Jurkat, Clone E6-1 (cell line): Measurements from ENCODE around the gene MRPL43.

Experiments used
- DNase-seq: peaks from one replicate; pipeline ENCODE4 v3.0.0-alpha.2; 2011; ENCODE audit warnings: low read depth, low spot score
- H3K4me3 ChIP-seq: 2 replicates; pipeline ENCODE4 v1.5.1; 2011; ENCODE audit warnings: mild to moderate bottlenecking, low read length, control low read depth, moderate library complexity

The MRPL43 gene

GRCh38 chr10:101021692-101022251 is 34.5 kb upstream of the MRPL43 start:
- H3K4me3 ChIP-seq: no peak overlapping the region
- DNase-seq: no peak

- no peak for DNase-seq
These were observed 33.9 kb upstream of the MRPL43 start for GRCh38 chr10:101021239-101021638.

DNA sequence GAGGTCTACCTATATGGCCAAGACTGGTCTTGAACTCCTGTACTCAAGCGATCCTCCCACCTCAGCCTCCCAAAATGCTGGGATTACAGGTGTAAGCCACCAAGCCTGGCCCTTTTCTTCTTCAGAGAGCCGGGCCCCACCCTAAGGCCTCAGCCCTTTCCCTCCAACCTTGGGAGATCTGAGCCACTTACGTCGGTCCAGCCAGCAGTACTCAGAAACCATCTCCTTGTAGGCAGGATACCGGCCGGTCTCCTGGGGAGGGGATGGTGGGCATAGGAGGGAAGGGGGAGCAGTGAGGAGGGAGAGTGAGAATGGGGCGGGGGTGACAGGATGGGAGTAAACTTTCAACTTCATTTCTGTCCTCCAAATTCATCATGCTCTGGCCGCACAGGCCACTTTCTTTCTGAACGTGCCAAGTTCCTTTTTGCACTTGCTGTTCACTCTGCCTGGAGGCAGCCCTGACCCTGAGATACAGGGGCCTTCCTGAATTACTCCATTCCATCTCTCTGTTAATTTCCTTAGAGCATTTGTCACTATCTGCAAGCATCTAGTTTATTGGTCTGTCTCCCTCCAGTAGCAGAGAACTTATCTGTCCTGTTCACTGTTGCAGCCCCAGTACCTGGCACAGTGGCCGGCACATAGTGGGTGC is 33.3 kb upstream of the MRPL43 start:
- no peak for DNase-seq
- no peak overlapping the region for H3K4me3 ChIP-seq

More at GRCh38 chr10:101021239-101021638, 33.9 kb upstream of the MRPL43 start:
- H3K4me3 ChIP-seq: no peak overlapping the region

GRCh38 chr10:101019440-101019703 is 32.1 kb upstream of the MRPL43 start:
- no peak overlapping the region for H3K4me3 ChIP-seq
- DNase-seq: no peak

DNA sequence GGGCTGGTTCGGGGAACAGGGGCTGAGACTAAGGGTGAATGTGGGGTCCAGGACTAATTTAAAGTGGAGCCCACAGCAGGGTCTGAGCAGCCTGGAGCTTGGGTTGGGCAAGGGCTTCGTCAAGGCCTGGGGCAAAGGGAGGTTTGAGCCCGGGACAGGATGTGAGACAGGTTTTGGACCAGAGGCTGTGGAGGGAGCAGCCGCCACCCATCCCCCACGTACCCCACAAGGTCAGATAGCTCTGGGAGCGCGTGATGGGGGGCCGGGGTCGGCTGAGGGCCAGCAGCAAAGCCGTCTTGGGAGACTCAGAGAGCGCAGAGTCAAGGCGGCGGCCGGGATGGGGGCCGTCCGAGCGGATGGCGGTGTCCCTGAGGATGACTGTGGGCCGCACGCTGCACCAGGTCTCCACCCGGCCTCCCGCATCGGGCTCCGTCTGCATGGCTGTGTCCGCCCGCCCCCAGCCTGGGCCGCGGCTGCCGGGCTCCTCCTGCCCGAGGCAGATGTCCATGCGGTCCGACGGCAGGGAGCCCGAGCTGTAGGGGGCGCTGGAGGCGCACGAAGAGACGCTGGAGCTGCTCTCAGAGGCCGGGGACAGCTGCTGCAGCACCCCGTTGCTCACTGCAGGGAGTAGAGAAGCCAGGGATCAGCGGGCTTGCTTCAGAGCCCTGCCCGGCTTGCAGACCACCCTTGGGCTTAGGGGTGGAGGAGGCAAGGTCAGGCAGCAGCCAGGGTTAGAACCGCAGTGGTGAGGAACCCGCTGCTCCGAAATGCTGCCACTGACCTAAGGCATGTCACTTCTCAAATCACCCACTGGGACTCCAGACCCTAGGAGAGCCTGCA is 31.5 kb upstream of the MRPL43 start:
- DNase-seq: no peak
- no peak overlapping the region for H3K4me3 ChIP-seq

DNA sequence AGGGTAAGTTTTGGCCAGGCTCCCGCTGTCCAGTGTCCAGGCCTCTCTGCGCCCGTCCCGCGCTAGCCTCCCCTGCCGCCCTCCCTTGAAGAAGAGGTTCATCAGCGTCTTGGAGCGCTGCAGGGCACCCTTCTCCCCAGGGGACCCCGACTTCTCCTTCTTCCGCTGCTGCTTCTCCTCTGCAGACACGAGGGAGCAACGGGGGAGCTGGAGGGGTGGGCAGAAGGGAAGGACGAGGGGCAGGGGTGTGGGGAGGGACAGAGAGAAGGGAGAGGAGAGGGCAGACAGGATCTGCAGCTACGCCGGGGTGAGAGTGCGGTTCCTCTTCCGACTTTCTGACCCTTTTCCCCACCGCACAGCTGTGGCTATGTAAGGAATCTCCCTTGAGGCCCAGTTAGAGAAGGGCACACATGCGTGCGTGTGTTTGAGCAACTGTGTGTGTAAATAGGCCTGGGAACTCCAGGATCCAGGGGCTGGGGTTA is 30.9 kb upstream of the MRPL43 start:
- DNase-seq: no peak
- H3K4me3 ChIP-seq: no peak overlapping the region

GRCh38 chr10:101016814-101017213 is 29.5 kb upstream of the MRPL43 start:
- no peak overlapping the region for H3K4me3 ChIP-seq
- DNase-seq: no peak

GRCh38 chr10:101015582-101015973 is 28.3 kb upstream of the MRPL43 start:
- DNase-seq: no peak
- no peak overlapping the region for H3K4me3 ChIP-seq

DNA sequence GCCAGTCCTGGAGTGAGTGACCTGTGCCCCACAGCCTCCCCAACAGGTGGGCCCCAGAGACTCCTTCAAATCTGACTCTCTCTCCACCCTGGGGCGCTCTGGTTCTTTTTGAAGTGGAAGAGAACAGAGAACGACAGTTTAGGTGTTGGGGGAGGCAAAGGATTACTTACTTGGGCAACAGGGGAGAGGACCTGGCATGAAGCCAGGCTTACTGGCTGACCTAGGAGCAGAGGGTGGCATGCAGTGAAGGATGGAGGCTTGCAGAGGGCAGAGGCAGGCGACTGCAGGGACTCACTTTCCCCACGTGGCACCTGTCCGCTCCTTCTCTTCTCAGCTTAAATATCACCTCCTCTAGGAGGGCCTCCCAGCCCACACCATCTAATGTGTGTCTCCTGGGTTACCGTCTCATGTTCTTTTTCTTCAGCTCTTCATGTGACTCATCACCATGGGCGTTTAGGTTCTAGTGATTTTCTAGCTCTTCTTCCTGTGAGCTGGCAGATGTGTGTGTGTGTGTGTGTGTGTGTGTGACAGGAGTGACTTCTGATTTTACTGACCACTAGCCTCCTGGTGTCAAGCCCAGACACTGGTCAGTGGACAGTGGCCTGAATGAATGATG is 27.8 kb upstream of the MRPL43 start:
- no peak overlapping the region for H3K4me3 ChIP-seq
- DNase-seq: no peak

GRCh38 chr10:101014230-101014884 is 27.1 kb upstream of the MRPL43 start:
- peak; percentile 23 for DNase-seq
- no peak overlapping the region for H3K4me3 ChIP-seq

DNA sequence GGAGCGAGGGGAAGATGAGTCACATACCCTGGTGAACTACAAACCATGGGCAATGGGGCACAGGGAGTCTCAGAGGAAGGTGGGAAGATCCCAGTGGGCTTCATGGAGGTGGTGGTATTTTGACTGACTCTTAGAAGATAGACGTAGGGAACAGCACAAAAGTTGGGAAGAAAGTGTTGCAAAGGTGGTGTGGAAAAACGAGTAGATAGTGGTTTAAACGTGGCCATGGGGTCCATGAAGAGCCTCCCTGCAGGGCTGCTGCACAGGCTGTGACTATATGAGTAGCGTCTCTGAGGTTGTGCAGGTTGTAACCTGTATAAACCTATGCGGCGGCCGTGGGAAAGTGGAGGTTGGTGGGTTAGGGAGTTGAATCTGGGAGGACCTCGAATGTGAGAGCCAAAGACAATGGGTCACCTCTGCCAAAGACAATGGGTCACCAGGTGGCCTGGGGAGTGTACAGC is 26.1 kb upstream of the MRPL43 start:
- no peak overlapping the region for H3K4me3 ChIP-seq
- no peak for DNase-seq

- peak; percentile 67 for DNase-seq
- H3K4me3 ChIP-seq: no peak overlapping the region
These were observed 25.4 kb upstream of the MRPL43 start for GRCh38 chr10:101012525-101013364.

DNA sequence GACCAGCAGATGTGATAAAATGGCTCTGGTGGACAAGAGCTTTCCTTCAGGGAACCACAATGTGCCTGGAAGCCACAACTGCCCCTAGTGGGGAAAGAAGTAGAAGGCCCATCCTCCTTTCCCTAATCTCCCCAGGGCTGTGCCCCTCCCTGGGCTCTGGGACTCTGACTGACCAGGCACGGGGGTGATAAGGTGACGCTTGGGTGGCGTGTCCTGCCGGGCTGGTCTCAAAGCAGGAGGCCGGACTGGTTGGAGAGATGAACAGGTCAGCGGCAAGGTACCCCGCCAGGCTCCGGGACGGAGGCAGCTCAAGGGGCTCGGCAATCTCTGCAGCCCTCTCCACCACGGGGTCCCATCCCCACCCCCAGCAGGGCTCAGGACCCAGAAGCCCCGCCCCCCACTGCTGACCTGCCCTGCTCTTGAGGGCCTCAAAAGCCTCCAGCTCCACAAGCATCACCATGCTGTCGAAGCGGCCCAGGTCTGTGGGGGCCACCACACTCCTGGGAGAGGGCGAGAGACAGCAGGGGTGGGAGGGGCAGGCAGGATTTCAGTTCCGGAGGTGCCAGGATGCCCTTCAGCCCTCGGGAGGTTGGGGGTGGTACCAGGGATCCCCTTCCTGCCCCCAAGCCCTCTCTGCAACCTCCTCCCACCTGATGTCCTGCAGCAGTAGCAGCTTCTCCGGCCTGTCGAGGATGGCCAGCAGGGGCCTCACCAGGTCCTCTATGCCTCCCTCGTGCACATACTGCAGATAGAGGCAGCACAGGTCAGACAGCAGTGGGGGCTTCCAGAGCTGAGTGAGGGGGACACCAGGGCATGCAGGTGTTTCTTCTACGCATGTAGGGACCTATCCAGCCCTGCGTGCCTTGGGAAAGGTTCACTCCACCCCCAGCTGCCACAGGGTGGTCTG is 24.5 kb upstream of the MRPL43 start:
- H3K4me3 ChIP-seq: no peak overlapping the region
- no peak for DNase-seq

- H3K4me3 ChIP-seq: no peak overlapping the region
- DNase-seq: no peak
These were observed 23.0 kb upstream of the MRPL43 start for GRCh38 chr10:101010329-101010728.

DNA sequence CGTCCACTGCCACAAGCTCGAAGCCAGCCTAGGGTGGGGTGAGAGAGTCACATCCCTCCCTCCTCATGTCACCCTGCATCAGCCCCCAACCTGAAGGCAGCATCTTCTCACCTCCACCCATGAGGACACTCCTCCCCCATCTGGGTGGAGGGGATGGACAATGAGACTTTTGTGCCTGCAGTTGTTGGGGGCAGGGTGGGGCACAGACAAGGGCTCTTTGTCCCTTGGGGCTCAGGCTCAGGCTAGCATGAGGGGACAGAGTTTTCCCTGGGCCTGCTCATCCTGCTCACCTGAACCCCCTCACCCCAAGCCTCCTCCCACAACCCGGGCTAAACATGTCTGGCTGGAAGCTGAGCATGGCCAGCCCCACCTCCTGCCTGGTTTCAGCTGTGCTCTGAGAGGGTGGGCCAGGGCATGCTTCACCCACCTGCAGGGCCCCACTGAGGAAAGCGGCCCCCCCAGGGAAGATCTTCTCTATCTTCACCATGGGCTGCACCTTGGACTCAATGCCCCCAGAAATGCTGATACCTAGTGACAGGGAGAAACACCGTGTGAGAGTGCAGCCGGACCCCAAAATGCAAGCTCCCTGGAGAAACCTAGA is 21.6 kb upstream of the MRPL43 start:
- DNase-seq: no peak
- no peak overlapping the region for H3K4me3 ChIP-seq

GRCh38 chr10:101007915-101008822 is 20.9 kb upstream of the MRPL43 start:
- H3K4me3 ChIP-seq: no peak overlapping the region
- no peak for DNase-seq
